Midbrain (tissue), 1 donor: Measurements from ENCODE around the gene ABCF3.

ENCODE experiments used
- DNase-seq: peaks from one replicate; lab custom pipeline; 2025; lab: John Stamatoyannopoulos, UW

Gene ABCF3

GRCh38 chr3:184185461-184186183 is 377 bp upstream of the ABCF3 start:
- DNase-seq: peak; percentile 99

GRCh38 chr3:184186902-184187207 is 856 bp downstream of the ABCF3 start:
- no peak for DNase-seq

- no peak for DNase-seq
Measured at GRCh38 chr3:184188080-184188479, 2.1 kb downstream of the ABCF3 start.

GRCh38 chr3:184189421-184189820 is 3.4 kb downstream of the ABCF3 start:
- DNase-seq: no peak

- no peak for DNase-seq
Measured at GRCh38 chr3:184192889-184193288, 6.9 kb downstream of the ABCF3 start.

- no peak for DNase-seq
Measured at GRCh38 chr3:184193991-184194539, 8.1 kb downstream of the ABCF3 start.

- DNase-seq: no peak
Measured at GRCh38 chr3:184196536-184196935, 10.5 kb downstream of the ABCF3 start.

GRCh38 chr3:184198509-184198908 is 12.5 kb downstream of the ABCF3 start:
- DNase-seq: no peak

- no peak for DNase-seq
Measured at GRCh38 chr3:184200825-184201224, 14.8 kb downstream of the ABCF3 start.

GRCh38 chr3:184203526-184203925 is 17.5 kb downstream of the ABCF3 start:
- no peak for DNase-seq

- DNase-seq: no peak
Measured at GRCh38 chr3:184209146-184209923, 23.3 kb downstream of the ABCF3 start.

GRCh38 chr3:184211297-184211696 is 25.3 kb downstream of the ABCF3 start:
- no peak for DNase-seq

- DNase-seq: no peak
Measured at GRCh38 chr3:184211718-184212117, 25.7 kb downstream of the ABCF3 start.

- DNase-seq: no peak
Measured at GRCh38 chr3:184218814-184219213, 32.8 kb downstream of the ABCF3 start.

- DNase-seq: no peak
Measured at GRCh38 chr3:184222521-184222920, 36.5 kb downstream of the ABCF3 start.

- DNase-seq: no peak
Measured at GRCh38 chr3:184223946-184224345, 37.9 kb downstream of the ABCF3 start.

GRCh38 chr3:184227481-184227935 is 41.5 kb downstream of the ABCF3 start:
- no peak for DNase-seq

GRCh38 chr3:184228376-184229137 is 42.6 kb downstream of the ABCF3 start:
- no peak for DNase-seq

GRCh38 chr3:184229394-184230080 is 43.5 kb downstream of the ABCF3 start, which contains the start of gene VWA5B2:
Gene VWA5B2, plus strand, starts transcription at chr3:184229585. Its CDS starts 944 bp downstream, at chr3:184230529.
- DNase-seq: peak; percentile 19

- DNase-seq: no peak
Measured at GRCh38 chr3:184230081-184230602, 44.1 kb downstream of the ABCF3 start.
